HUES48 (cell line): ENCODE data around the gene PDC.
"Not testable (repeated sequence)": the region's sequence is repeated elsewhere in the genome, so short reads cannot be mapped to it uniquely, and the experiment has no call there.

Source experiments
- H3K27ac ChIP-seq: one replicate; pipeline ENCODE4 v1.7.0; 2013; ENCODE audit warnings: low read depth, low read length, inconsistent platforms
- H3K27me3 ChIP-seq: 2 replicates; pipeline ENCODE4 v1.6.1; 2013; ENCODE audit warnings: mild to moderate bottlenecking, low read length; ENCODE audit not compliant: control insufficient read depth, insufficient read depth
- H3K36me3 ChIP-seq: 2 replicates; pipeline ENCODE4 v1.6.1; 2013; ENCODE audit warnings: low read length; ENCODE audit not compliant: control insufficient read depth, insufficient read depth
- H3K4me1 ChIP-seq: 2 replicates; pipeline ENCODE4 v1.6.1; 2013; ENCODE audit warnings: mild to moderate bottlenecking, low read length; ENCODE audit not compliant: control insufficient read depth, insufficient read depth
- H3K4me3 ChIP-seq: 2 replicates; pipeline ENCODE4 v1.5.1; 2013; ENCODE audit warnings: mild to moderate bottlenecking, low read depth, low read length
- H3K9ac ChIP-seq: 2 replicates; pipeline ENCODE4 v1.6.1; 2013; ENCODE audit warnings: mild to moderate bottlenecking, low read depth, low read length, moderate library complexity
- H3K9me3 ChIP-seq: 2 replicates; pipeline ENCODE4 v1.6.1; 2013; ENCODE audit warnings: low read length; ENCODE audit not compliant: control insufficient read depth, insufficient read depth

The PDC gene

GRCh38 chr1:186465491-186465890 is 4.6 kb upstream of the PDC start:
- not testable (repeated sequence) for H3K4me1 ChIP-seq, H3K36me3 ChIP-seq, H3K27ac ChIP-seq, H3K4me3 ChIP-seq, H3K9me3 ChIP-seq, H3K27me3 ChIP-seq, H3K9ac ChIP-seq

- Histone ChIP-seq H3K4me3 (no peak overlapping the region), H3K27me3 (no peaks in the 10 kb centered on the region), H3K4me1 (peaks cover 9% of the 10 kb centered on the region; the same call in 1 of the 2 replicates), H3K36me3 (no peaks in the 10 kb centered on the region), H3K27ac (no peak overlapping the region), H3K9me3 (no peaks in the 10 kb centered on the region), H3K9ac (no peak overlapping the region)
Observed at GRCh38 chr1:186463926-186464325, 3.0 kb upstream of the PDC start.

DNA sequence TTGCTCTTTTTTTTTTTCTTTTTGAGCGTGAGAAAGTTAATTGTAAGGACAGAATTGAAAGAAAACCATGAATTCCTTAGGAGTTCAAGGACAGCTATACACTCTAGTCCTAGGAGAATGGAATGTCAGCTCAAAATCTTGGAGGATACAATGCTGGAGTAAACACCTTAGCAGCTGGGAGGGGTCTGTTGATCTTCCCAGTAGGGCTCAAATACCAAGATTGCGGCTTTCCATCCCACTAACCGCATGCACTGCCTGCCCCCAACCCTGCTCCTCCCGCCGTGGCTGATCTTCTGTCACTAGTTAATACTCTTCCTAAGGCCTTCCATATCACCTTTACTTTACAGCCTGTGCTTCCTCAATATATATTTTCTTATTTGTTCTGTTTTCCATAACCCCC is 2.6 kb upstream of the PDC start:
- Histone ChIP-seq H3K27ac (no peak overlapping the region), H3K27me3 (no peaks in the 10 kb centered on the region), H3K9ac (no peak overlapping the region), H3K4me3 (no peak overlapping the region), H3K36me3 (no peaks in the 10 kb centered on the region), H3K4me1 (peaks cover 9% of the 10 kb centered on the region; the same call in 1 of the 2 replicates), H3K9me3 (no peaks in the 10 kb centered on the region)

- H3K9ac ChIP-seq, H3K4me1 ChIP-seq, H3K4me3 ChIP-seq, H3K27ac ChIP-seq, H3K36me3 ChIP-seq, H3K27me3 ChIP-seq, H3K9me3 ChIP-seq: not testable (repeated sequence)
Observed at GRCh38 chr1:186459161-186459560, 1.8 kb downstream of the PDC start.

- Histone ChIP-seq H3K36me3 (no peaks in the 10 kb centered on the region), H3K27me3 (no peaks in the 10 kb centered on the region), H3K4me1 (no peaks in the 10 kb centered on the region), H3K9me3 (no peaks in the 10 kb centered on the region), H3K27ac (no peak overlapping the region), H3K4me3 (no peak overlapping the region), H3K9ac (no peak overlapping the region)
Observed at GRCh38 chr1:186456729-186457255, 4.1 kb downstream of the PDC start.

DNA sequence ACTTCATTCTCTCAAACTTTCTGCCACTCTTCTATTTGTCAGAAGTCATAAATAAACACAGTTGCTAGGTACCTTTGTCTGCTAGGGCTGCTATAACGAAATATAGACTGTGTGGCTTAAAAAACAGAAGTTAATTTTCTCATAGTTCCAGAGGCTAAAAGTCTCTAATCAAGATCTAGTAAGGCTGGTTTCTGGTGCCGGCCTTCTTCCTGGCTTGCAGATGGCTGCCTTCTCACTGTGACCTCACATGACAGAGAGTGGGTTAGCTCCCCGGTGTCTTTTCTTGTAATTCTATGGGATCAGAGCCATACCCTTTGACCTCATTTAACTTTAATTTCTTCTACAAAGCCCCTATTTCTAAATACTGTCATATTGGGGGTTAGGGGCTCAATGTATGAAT is 5.9 kb downstream of the PDC start:
- Histone ChIP-seq H3K27ac (no peak overlapping the region), H3K9ac (no peak overlapping the region)

GRCh38 chr1:186446152-186446551 is 14.8 kb downstream of the PDC start:
- no peaks in the 10 kb centered on the region for H3K9me3 ChIP-seq
- H3K27me3 ChIP-seq = no peaks in the 10 kb centered on the region
- no peak overlapping the region for H3K27ac ChIP-seq
- no peak overlapping the region for H3K9ac ChIP-seq
- no peaks in the 10 kb centered on the region for H3K36me3 ChIP-seq
- H3K4me3 ChIP-seq = no peak overlapping the region
- peaks cover 7% of the 10 kb centered on the region; the same call in 1 of the 2 replicates for H3K4me1 ChIP-seq

More for the DNA sequence above, 5.9 kb downstream of the PDC start:
- H3K4me3 ChIP-seq = no peak overlapping the region
- no peaks in the 10 kb centered on the region for H3K4me1 ChIP-seq
- no peaks in the 10 kb centered on the region for H3K9me3 ChIP-seq
- no peaks in the 10 kb centered on the region for H3K27me3 ChIP-seq
- H3K36me3 ChIP-seq = no peaks in the 10 kb centered on the region

DNA sequence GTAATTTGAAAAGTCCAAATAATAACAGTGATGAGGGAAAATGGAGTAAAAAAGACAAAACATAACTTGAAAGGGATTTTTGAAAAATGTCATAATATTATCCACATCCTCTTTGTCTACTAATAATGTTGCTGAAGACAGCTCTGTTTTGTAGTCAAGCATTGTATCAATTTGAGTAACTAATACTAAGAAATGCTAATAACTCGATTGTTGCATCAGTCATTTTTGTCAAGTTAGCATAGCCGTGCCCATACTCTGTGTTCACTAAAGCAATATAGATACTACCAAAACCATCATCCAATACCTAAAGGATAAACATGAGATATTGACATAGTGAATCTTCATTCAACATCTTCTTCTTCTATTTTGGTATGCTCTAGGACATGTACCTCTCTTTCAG is 17.3 kb downstream of the PDC start:
- H3K9ac ChIP-seq = no peak overlapping the region
- H3K36me3 ChIP-seq = no peaks in the 10 kb centered on the region
- H3K4me3 ChIP-seq = no peak overlapping the region
- H3K9me3 ChIP-seq = no peaks in the 10 kb centered on the region
- peaks cover 14% of the 10 kb centered on the region; the same call in 1 of the 2 replicates for H3K4me1 ChIP-seq
- H3K27me3 ChIP-seq = no peaks in the 10 kb centered on the region
- no peak overlapping the region for H3K27ac ChIP-seq

DNA sequence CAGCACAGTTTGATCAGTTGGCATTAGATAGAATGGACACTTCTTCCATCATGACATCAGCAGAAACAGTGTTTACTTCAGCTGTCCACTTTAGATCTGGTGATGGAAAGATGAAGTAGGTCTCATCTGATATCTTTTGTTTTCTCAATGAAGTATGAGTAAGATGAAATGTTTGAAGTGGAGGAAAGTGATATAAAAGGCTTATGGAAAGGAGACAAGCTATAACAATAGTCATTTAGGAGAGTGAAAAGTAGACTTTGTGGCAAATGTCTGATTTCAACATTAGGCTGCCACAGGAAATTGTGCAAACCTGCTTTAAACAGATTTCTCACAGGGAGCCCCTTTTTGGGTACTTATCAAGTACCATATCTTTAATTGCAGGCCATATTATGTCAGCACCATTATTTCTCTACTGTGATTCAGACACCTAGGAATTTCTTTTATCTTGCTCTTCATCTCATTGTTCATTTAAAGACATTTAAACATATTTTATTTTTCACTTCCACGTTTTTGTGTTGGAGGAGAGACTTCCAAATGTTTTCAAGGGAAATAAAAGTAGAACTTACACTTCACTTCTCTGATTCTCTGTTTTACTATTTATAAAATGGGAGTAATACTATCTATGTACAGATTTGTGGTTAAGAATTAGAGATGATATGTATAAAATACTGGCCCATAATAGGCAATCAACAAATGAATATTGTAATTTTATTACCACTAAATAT is 18.1 kb downstream of the PDC start:
- no peaks in the 10 kb centered on the region for H3K27me3 ChIP-seq
- no peaks in the 10 kb centered on the region for H3K36me3 ChIP-seq
- H3K9ac ChIP-seq = no peak overlapping the region
- H3K4me3 ChIP-seq = no peak overlapping the region
- H3K27ac ChIP-seq = no peak overlapping the region
- no peaks in the 10 kb centered on the region for H3K9me3 ChIP-seq
- peaks cover 14% of the 10 kb centered on the region; the same call in 1 of the 2 replicates for H3K4me1 ChIP-seq

DNA sequence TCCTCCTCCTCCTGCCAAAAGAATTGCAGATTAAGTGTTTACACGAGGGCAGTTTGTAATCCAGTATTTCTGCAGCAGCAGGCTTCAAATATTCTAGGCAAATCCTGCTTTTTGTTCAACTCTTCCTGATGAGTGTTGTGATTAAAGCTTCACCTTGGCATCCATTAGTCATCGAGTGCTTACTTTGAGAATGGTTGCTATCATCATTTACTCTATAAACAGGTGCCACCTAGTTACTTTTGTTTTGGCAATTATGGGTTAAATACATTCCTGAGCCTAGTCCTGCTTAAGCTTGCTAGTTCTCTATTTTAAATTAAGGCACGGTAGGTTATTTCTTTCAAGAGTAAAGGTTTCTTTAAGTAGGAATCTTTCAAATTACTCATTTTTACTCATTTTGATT is 20.3 kb downstream of the PDC start:
- Histone ChIP-seq H3K4me1 (peaks cover 14% of the 10 kb centered on the region; the same call in 1 of the 2 replicates), H3K4me3 (no peak overlapping the region), H3K9me3 (no peaks in the 10 kb centered on the region), H3K27me3 (no peaks in the 10 kb centered on the region), H3K27ac (no peak overlapping the region), H3K9ac (no peak overlapping the region), H3K36me3 (no peaks in the 10 kb centered on the region)

DNA sequence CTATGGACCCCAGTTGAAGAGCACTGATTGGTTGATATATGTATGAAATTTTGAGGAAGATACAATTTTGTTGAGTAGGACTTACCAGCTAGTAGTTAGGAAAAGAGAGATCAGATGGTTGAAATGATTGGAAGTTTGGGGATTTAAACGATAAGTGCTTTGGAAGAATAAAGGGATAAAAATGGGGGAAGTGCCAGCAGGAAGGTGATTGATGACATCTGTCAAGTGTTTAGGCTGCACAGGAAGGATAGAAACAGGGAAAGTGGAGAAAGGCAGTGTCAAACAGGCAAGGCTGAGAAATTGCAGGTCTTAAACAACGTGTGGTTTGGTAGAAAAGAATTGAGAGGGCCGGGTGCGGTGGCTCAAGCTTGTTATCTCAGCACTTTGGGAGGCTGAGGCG is 22.3 kb downstream of the PDC start:
- Histone ChIP-seq H3K27me3 (no peaks in the 10 kb centered on the region), H3K36me3 (no peaks in the 10 kb centered on the region), H3K9me3 (no peaks in the 10 kb centered on the region), H3K27ac (no peak overlapping the region), H3K9ac (no peak overlapping the region), H3K4me3 (no peak overlapping the region), H3K4me1 (peaks cover 7% of the 10 kb centered on the region; the same call in 1 of the 2 replicates)
